GM19099 (cell line): Measurements from ENCODE around the gene TTC36.

Experiments
- POLR2A ChIP-seq: IDR thresholded peaks from 3 replicates; pipeline ENCODE4 v1.6.1; 2011; ENCODE audit warnings: low read depth; ENCODE audit not compliant: insufficient read length; ENCODE audit errors: extremely low read depth

The TTC36 gene, protein sequence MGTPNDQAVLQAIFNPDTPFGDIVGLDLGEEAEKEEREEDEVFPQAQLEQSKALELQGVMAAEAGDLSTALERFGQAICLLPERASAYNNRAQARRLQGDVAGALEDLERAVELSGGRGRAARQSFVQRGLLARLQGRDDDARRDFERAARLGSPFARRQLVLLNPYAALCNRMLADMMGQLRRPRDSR

DNA sequence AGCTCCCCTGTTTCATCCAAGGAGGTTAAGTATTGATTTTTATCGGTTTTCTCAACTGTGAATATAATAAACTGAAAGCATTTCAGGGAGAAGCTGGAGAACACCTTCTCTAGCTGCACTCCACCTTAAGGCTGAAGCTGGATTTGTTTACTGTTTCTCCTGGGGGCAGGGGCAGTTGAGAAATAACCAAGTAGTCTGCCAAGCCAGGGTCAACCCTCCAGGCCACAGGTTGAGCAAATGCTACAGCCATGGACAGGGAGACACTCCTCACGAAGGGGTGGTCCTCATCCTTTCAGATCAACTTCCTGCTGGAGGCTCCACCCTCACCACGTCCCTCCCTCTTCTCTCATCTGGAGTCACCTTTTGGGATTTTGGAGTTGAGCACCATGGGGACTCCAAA lies at the start of gene TTC36:
TSS of gene TTC36 (plus strand) at position 366 of the 400 bp plus-strand sequence. CDS start at position 387, 21 bp downstream.
- TF ChIP-seq POLR2A = no peak

DNA sequence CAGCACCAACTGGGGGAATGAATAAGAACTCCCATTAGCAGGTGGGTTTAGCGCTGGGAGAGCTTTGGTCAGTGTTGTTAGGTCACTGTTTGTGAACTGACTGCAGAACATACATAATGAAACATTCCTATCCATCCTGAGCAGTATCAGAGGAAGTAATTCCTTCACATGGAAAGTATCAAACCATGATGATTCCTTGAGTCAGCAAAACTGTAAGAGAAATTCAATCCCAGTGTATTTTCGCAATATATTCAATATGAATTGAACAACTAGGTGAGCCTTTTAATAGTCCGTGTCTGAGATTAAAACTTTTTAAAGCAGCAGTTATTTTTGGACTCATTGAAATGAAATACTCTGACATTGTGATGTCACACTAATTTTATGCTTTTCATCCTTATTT lies 42.9 kb upstream of the TTC36 start:
- TF ChIP-seq POLR2A = no peak

DNA sequence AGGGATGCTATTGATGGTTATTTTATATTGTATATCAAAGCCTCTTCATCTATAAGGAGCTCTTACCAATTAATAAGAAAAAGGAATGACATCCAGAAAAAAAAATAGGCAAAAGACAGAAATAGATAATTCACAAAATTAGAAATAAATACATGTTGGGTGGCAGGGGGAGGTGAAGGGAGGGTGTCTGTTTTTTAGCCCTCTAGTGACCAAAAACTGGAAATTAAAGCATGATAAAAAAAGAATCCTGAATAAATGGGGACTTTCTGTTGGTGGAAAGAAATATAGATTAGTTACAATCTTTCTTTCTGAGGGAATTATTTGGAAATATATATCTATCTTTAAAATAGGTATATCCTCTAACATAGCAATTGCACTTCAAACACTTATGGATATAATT lies 42.0 kb upstream of the TTC36 start:
- no peak for TF ChIP-seq POLR2A

DNA sequence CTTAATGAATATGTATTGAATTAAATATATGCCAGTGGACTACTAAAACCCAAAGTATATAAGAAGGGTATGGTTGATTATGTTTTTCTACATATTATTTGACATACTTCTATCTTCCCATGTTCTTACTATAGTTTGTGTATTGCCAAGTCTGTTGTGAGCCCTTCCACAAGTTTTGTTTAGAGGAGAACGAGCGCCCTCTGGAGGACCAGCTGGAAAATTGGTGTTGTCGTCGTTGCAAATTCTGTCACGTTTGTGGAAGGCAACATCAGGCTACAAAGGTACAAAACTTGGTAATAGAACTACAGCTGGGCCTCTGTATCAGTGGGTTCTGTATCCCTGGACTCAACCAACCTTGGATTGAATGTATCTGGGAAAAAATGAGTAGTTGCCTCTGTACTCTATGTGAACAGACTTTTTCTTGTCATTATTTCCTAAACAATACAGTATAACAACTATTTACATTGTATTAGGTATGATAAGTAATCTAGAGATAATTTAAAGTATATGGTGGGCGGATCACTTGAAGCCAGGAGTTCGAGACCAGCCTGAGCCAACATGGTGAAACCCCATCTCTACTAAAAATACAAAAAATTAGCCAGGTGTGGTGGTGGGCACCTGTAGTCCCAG lies 38.7 kb upstream of the TTC36 start:
- TF ChIP-seq POLR2A = no peak

DNA sequence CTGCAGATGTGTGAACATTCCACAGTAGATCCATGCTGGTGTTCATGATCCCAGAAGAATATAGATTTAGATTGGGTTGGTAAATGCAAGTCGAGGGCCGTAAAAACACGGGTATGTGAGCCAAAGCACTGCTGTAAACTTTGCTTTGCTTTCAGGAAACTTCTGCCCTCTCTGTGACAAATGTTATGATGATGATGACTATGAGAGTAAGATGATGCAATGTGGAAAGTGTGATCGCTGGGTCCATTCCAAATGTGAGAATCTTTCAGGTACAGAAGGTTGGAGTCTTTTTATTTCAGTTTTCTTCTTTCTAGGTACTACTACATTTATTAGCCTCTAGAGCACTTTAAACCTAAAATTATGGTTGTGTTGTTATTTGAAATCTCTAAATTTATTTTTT lies 36.2 kb upstream of the TTC36 start:
- no peak for TF ChIP-seq POLR2A

DNA sequence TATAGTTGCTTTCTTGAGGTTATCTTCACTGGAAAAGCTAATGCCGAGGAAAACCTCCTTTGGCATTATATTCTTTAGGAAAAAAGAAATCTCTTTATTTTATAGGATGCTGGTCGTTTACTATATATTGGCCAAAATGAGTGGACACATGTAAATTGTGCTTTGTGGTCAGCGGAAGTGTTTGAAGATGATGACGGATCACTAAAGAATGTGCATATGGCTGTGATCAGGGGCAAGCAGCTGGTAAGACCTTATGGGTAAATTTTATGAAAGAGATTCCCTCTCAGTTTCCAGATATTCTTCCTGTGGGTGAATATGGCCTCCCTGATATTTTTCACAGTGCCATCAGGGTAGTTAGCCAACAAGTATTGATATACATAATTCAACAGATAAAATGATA lies 29.4 kb upstream of the TTC36 start:
- no peak for TF ChIP-seq POLR2A

DNA sequence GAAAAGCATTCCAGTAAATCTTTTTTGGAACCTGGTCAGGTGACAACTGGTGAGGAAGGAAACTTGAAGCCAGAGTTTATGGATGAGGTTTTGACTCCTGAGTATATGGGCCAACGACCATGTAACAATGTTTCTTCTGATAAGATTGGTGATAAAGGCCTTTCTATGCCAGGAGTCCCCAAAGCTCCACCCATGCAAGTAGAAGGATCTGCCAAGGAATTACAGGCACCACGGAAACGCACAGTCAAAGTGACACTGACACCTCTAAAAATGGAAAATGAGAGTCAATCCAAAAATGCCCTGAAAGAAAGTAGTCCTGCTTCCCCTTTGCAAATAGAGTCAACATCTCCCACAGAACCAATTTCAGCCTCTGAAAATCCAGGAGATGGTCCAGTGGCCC lies 24.1 kb upstream of the TTC36 start:
- TF ChIP-seq POLR2A = no peak

DNA sequence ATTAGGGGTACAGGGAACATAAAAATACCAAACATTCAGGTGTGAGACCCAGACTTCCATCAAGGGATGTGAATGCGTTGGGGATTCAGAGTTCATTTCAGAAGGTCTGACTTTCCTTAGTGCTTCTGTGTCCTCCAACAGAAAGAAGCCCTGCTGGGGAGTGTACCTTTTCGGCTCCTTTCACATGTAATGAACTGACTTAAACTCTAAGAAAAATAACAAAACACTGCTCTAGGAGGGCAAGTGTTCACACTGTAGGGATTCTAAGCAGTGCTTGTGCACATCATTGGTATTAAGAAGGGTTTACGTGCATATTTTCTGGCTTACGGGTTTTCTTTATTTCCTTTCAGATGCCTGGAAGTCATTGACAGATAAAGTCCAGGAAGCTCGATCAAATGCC lies 15.7 kb upstream of the TTC36 start:
- no peak for TF ChIP-seq POLR2A

DNA sequence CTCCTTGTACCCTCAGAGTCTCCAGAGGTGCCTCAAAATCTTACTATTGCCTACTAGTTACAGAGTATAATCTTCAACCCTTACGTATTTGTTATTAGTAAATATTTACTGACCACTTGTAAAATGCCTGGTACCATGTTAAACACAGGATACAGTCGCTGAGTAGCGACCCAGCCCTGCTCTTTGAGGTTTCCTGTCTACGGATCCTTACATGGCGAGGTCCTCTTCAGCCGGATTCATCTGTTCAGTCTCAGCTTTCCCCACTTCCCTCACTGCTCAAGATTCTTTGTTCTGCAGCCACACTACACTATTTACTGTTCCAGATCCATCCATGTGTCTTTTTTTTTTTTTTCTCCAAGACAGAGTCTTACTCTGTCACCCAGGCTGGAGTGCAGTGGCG lies 13.2 kb upstream of the TTC36 start:
- TF ChIP-seq POLR2A = no peak

DNA sequence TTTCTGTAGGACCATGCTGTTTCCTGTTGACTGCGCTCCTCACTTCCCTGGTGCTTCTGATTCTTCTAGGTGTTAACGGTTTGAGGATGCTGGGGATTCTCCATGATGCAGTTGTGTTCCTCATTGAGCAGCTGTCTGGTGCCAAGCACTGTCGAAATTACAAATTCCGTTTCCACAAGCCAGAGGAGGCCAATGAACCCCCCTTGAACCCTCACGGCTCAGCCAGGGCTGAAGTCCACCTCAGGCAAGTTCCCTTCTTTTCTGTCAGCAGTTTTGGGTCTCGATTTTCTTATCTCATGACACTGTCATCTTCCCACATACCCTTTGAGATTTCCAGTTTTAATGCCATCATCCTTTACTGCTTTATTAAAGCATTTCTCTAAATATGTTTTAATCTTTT lies 7.7 kb upstream of the TTC36 start:
- no peak for TF ChIP-seq POLR2A

DNA sequence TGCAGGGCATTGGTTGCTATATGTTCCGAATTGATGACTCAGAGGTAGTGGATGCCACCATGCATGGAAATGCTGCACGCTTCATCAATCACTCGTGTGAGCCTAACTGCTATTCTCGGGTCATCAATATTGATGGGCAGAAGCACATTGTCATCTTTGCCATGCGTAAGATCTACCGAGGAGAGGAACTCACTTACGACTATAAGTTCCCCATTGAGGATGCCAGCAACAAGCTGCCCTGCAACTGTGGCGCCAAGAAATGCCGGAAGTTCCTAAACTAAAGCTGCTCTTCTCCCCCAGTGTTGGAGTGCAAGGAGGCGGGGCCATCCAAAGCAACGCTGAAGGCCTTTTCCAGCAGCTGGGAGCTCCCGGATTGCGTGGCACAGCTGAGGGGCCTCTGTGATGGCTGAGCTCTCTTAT lies 5.4 kb upstream of the TTC36 start:
- no peak for TF ChIP-seq POLR2A

DNA sequence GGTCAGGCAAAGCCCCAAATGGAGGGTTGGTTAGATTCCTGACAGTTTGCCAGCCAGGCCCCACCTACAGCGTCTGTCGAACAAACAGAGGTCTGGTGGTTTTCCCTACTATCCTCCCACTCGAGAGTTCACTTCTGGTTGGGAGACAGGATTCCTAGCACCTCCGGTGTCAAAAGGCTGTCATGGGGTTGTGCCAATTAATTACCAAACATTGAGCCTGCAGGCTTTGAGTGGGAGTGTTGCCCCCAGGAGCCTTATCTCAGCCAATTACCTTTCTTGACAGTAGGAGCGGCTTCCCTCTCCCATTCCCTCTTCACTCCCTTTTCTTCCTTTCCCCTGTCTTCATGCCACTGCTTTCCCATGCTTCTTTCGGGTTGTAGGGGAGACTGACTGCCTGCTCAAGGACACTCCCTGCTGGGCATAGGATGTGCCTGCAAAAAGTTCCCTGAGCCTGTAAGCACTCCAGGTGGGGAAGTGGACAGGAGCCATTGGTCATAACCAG lies 4.7 kb upstream of the TTC36 start:
- TF ChIP-seq POLR2A = no peak

DNA sequence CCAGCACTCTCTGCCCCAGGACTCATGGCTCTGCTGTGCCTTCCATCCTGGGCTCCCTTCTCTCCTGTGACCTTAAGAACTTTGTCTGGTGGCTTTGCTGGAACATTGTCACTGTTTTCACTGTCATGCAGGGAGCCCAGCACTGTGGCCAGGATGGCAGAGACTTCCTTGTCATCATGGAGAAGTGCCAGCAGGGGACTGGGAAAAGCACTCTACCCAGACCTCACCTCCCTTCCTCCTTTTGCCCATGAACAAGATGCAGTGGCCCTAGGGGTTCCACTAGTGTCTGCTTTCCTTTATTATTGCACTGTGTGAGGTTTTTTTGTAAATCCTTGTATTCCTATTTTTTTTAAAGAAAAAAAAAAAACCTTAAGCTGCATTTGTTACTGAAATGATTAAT lies 2.9 kb upstream of the TTC36 start:
- TF ChIP-seq POLR2A = no peak

DNA sequence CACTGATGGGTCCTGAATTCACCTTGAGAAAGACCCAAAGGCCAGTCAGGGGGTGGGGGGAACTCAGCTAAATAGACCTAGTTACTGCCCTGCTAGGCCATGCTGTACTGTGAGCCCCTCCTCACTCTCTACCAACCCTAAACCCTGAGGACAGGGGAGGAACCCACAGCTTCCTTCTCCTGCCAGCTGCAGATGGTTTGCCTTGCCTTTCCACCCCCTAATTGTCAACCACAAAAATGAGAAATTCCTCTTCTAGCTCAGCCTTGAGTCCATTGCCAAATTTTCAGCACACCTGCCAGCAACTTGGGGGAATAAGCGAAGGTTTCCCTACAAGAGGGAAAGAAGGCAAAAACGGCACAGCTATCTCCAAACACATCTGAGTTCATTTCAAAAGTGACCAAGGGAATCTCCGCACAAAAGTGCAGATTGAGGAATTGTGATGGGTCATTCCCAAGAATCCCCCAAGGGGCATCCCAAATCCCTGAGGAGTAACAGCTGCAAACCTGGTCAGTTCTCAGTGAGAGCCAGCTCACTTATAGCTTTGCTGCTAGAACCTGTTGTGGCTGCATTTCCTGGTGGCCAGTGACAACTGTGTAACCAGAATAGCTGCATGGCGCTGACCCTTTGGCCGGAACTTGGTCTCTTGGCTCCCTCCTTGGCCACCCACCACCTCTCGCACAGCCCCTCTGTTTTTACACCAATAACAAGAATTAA lies 2.4 kb upstream of the TTC36 start:
- no peak for TF ChIP-seq POLR2A

DNA sequence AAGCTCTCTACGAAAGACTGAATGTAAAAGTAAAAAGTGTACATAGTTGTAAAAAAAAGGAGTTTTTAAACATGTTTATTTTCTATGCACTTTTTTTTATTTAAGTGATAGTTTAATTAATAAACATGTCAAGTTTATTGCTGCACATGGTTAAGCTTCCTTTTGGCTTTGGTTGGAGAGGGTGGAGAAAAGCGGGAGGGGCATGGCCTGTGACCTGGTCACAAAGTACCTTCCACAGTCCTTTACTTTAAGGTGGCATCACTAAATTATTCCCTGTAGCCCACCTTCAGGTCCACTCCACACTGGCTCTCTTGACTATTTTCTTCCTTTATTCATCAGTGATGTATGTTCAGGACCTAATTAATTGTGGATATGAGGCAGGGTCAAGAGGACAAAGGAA lies 586 bp upstream of the TTC36 start:
- TF ChIP-seq POLR2A = no peak

DNA sequence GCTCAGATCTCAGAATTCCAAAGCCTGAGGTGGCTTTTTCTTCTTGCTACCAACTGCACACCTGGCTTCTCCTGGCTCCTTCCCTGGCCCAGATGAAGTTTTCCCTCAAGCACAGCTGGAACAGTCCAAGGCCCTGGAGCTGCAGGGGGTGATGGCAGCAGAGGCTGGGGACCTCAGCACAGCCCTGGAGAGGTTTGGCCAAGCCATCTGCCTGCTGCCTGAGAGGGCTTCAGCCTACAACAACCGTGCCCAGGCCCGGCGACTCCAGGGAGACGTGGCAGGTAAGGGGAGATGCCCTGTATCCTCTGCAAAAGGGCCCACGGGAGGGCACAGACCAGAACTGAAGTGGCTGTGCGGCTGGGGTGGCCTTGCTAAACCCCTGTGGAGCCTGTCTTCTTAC lies 1.2 kb downstream of the TTC36 start:
- no peak for TF ChIP-seq POLR2A
